K562 (cell line): ENCODE measurements around the gene IGF1R. TPM values are rescaled to one million over a fixed set of nuclear protein-coding genes. Genes with fewer than 3 reads are reported as not detected.

Experiments used
- ATAC-seq: fragments of 200-7000 bp; cut with Tn5 transposase; 3 replicates; pipeline ENCODE4 v1.9.1; 2020; ENCODE audit warnings: moderate library complexity
- BruUV-seq: library from RNA; stranded (reverse); fragments of 400-500 nt; replicated peaks from 2 replicates; lab custom pipeline; 2021; lab: Mats Ljungman, UMichigan
- CTCF ChIA-PET: fragments of 300-600 bp; formaldehyde crosslinking; extraction: SDS; loops from one replicate; lab custom pipeline; 2021; ENCODE audit warnings: low intra/inter-chr PET ratio; lab: Yijun Ruan, JAX
- POLR2A ChIA-PET: fragments of 300-600, 350-650 bp; sonication (Branson Sonifier 250); formaldehyde crosslinking; extraction: SDS; loops from one replicate; lab custom pipeline; 2021; ENCODE audit warnings: antibody characterized with exemption, inconsistent platforms; lab: Yijun Ruan, JAX
- DNase-seq, 4 experiments: peaks; one replicate each; pipeline versions ENCODE4 v3.0.0 to v3.0.0-alpha.2; 2011 to 2018; ENCODE audit warnings: low spot score in 3 of 4, mixed read lengths in 3 of 4; ENCODE audit errors: extremely low read depth in 1 of 4
- FAIRE-seq: peaks from 2 replicates; lab custom pipeline; 2011; peaks lifted over from hg19 to GRCh38; lab: Jason Lieb, UNC
- H2AFZ ChIP-seq: 2 replicates; pipeline ENCODE4 v1.6.0; 2011; ENCODE audit warnings: low read depth, low read length, control low read depth, inconsistent platforms
- H3K27ac ChIP-seq: fragments of 200-600 bp; 3 replicates; pipeline ENCODE4 v1.8.0; 2011; ENCODE audit warnings: low read depth, mild to moderate bottlenecking, control low read depth, inconsistent platforms, low read length, moderate library complexity, mixed read lengths; ENCODE audit errors: extremely low read depth
- H3K27me3 ChIP-seq, 2 experiments: fragments of 300-600 bp in 1 of 2; 2 replicates in 1 of 2; 3 replicates in 1 of 2; pipeline versions ENCODE4 v1.6.0 to v1.8.0; 2011; ENCODE audit warnings: inconsistent platforms in 2 of 2, low read length in 2 of 2, mild to moderate bottlenecking in 1 of 2, mixed read lengths in 1 of 2, moderate library complexity in 1 of 2; ENCODE audit not compliant: control insufficient read depth in 2 of 2, insufficient read depth in 2 of 2
- H3K36me3 ChIP-seq: fragments of 300-600 bp; 3 replicates; pipeline ENCODE4 v1.8.0; 2011; ENCODE audit warnings: mild to moderate bottlenecking, low read length, inconsistent platforms; ENCODE audit not compliant: control insufficient read depth, insufficient read depth
- H3K4me1 ChIP-seq, 2 experiments: fragments of 200-600 bp in 1 of 2; replicated peaks in 1 of 2; 2 replicates in 1 of 2; 3 replicates in 1 of 2; pipeline versions ENCODE4 v1.5.1 to v1.8.0; 2011; ENCODE audit warnings: inconsistent platforms in 2 of 2, low read length in 2 of 2, mild to moderate bottlenecking in 1 of 2, mixed read lengths in 1 of 2, moderate library complexity in 1 of 2; ENCODE audit not compliant: control insufficient read depth in 2 of 2, insufficient read depth in 2 of 2
- H3K4me2 ChIP-seq: 2 replicates; pipeline ENCODE4 v1.6.1; 2011; ENCODE audit warnings: low read length, control low read depth, inconsistent platforms, mixed read lengths; ENCODE audit not compliant: insufficient read depth
- H3K4me3 ChIP-seq: fragments of 200-600 bp; sonication (generic), shearing (Covaris generic); 2 replicates; pipeline ENCODE4 v1.5.1; 2016; ENCODE audit warnings: control low read depth, inconsistent platforms
- H3K79me2 ChIP-seq: fragments of 200-600 bp; 3 replicates; pipeline ENCODE4 v1.8.0; 2011; ENCODE audit warnings: low read length, inconsistent platforms; ENCODE audit not compliant: control insufficient read depth, insufficient read depth
- H3K9ac ChIP-seq, 2 experiments: 2 replicates each; pipeline versions ENCODE4 v1.6.0 to v1.6.1; 2011; ENCODE audit warnings: low read depth in 2 of 2, low read length in 2 of 2, control low read depth in 1 of 2, inconsistent platforms in 1 of 2, mild to moderate bottlenecking in 1 of 2, mixed read lengths in 1 of 2; ENCODE audit not compliant: insufficient read depth in 1 of 2
- H3K9me1 ChIP-seq: one replicate; pipeline ENCODE4 v1.6.0; 2011; ENCODE audit warnings: inconsistent platforms, mild to moderate bottlenecking, low read length, moderate library complexity; ENCODE audit not compliant: control insufficient read depth, insufficient read depth
- H3K9me3 ChIP-seq: replicated peaks from 2 replicates; pipeline ENCODE4 v1.5.1; 2011; ENCODE audit warnings: low read depth, low read length, inconsistent platforms; ENCODE audit not compliant: control insufficient read depth, insufficient read depth
- H4K20me1 ChIP-seq: replicated peaks from 2 replicates; pipeline ENCODE4 v1.6.1; 2011; ENCODE audit warnings: low read length, inconsistent platforms, mixed read lengths; ENCODE audit not compliant: control insufficient read depth, insufficient read depth
- ATF1 ChIP-seq, 2 experiments: fragments of 450-650 bp in 1 of 2; IDR thresholded peaks; 2 replicates each; pipeline ENCODE4 v1.6.1; 2016; ENCODE audit warnings: missing compliant biosample characterization in 1 of 2, missing genetic modification characterization in 1 of 2
- CHD4 ChIP-seq: fragments of 200-600 bp; sonication (generic); IDR thresholded peaks from 3 replicates; pipeline ENCODE4 v1.6.1; 2012; ENCODE audit warnings: low read depth, mild to moderate bottlenecking, mixed read lengths, low read length, inconsistent platforms; ENCODE audit not compliant: insufficient read depth, insufficient replicate concordance, poor library complexity, severe bottlenecking
- KAT2B ChIP-seq: IDR thresholded peaks from one replicate; pipeline ENCODE4 v1.6.1; 2012; ENCODE audit warnings: low read depth, mild to moderate bottlenecking, control low read depth, inconsistent platforms, low read length, moderate library complexity
- MAFK ChIP-seq: IDR thresholded peaks from 2 replicates; pipeline ENCODE4 v1.6.1; 2011; ENCODE audit warnings: low read length, improper control_type of control experiment
- NCOA4 ChIP-seq: fragments of 450-650 bp; IDR thresholded peaks from 2 replicates; pipeline ENCODE4 v1.6.1; 2018; ENCODE audit warnings: mild to moderate bottlenecking; ENCODE audit not compliant: partially characterized antibody
- RAD21 ChIP-seq, 2 experiments: fragments of 250-450 bp in 1 of 2; fragments of 450-650 bp in 1 of 2; sonication (Bioruptor Pico) in 1 of 2; formaldehyde crosslinking in 1 of 2; IDR thresholded peaks in 1 of 2; conservative IDR thresholded peaks in 1 of 2; 2 replicates each; pipeline versions ENCODE4 v1.4.0 to v1.8.0; 2020 to 2022; ENCODE audit warnings: mild to moderate bottlenecking in 2 of 2, moderate library complexity in 1 of 2
- RBBP5 ChIP-seq: fragments of 200-600 bp; sonication (generic); IDR thresholded peaks from 2 replicates; pipeline ENCODE4 v1.6.1; 2012; ENCODE audit warnings: borderline replicate concordance, mild to moderate bottlenecking, low read length, control low read depth, inconsistent platforms; ENCODE audit not compliant: insufficient read depth, poor library complexity, severe bottlenecking
- RFX5 ChIP-seq: IDR thresholded peaks from 2 replicates; pipeline ENCODE4 v1.6.1; 2011; ENCODE audit warnings: low read depth, mild to moderate bottlenecking, improper control_type of control experiment, low read length
- ZNF431 ChIP-seq: sonication (generic); formaldehyde crosslinking; IDR thresholded peaks from 2 replicates; pipeline ENCODE4 v1.8.0; 2022; ENCODE audit warnings: mild to moderate bottlenecking, missing genetic modification reagents
- ZNF75A ChIP-seq: fragments of 450-650 bp; formaldehyde crosslinking; IDR thresholded peaks from 2 replicates; pipeline ENCODE4 v1.4.0; 2020; ENCODE audit warnings: mild to moderate bottlenecking
- in situ Hi-C: fragments of 300-500 bp; cut with MboI; formaldehyde crosslinking; loops from 4 replicates; pipeline ENCODE4 v1.15.0; 2018; ENCODE audit warnings: inconsistent platforms, mixed read lengths
- intact Hi-C: fragments of 100-400 bp; cut with micrococcal nuclease; formaldehyde crosslinking; loops from 2 replicates; pipeline ENCODE4 v1.14.2; 2022
- polyA plus RNA-seq, 8 experiments: library from polyadenylated mRNA; depleted of rRNA in 4 of 8; stranded (reverse) in 5 of 8; unstranded in 3 of 8; fragments of >200 nt; fragmentation: Nextera tagmentation in 2 of 8; fragmentation: Illumina TruSeq in 1 of 8; extraction: Ambion mirVana in 2 of 8; extraction: Trizol in 1 of 8; gene quantifications; 2 replicates each; pipeline versions ENCODE4 v1.2.1 to v1.2.3, GENCODE V29; 2011 to 2014; ENCODE audit warnings: inconsistent platforms in 1 of 8, missing spikeins in 1 of 8
- total RNA-seq, 7 experiments: library from RNA; depleted of rRNA in 6 of 7; stranded (reverse); fragments of >200 nt in 6 of 7; fragmentation: Illumina TruSeq in 2 of 7; extraction: Trizol in 2 of 7; gene quantifications; 2 replicates each; pipeline versions ENCODE4 v1.2.1 to v1.2.3, GENCODE V29; 2011 to 2021; ENCODE audit warnings: low replicate concordance in 1 of 7
- TF ChIP-seq, protein P1 (sequence below): sonication (generic); formaldehyde crosslinking; IDR thresholded peaks from 2 replicates; pipeline ENCODE4 v1.8.0; 2022; ENCODE audit warnings: missing genetic modification reagents, mild to moderate bottlenecking, moderate library complexity, borderline replicate concordance

Gene IGF1R
- total and polyA plus RNA-seq, 9 of the 15 experiments (the other 6 are each of a cell fraction or from before 2014, with no cell fraction given): 0.35 to 8.0 (median 1.6) TPM

DNA sequence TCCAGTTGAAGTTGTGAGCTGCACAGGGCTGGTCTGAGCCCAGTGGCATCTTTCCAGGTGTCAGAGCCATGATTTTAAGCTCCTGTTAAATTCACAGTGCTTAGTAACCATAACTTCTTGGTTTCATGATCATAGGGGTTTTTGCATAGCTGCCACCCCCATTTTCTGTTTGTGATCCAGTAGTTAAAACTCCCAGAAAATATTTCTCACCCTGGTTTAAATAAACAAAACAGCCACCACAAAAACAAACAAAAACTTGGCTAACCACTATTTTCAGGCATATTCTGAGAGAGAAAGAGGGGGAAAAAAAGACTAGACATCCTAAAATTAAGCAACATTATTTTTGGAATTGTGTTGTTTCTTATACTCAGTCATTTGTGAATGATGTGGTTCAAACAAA is 175.3 kb downstream of the IGF1R start:
- no peak for FAIRE-seq

More for the DNA sequence above, 175.3 kb downstream of the IGF1R start:
- no peaks in the 10 kb centered on the region for H3K4me1 ChIP-seq
- no TSS peak for BruUV-seq
- ChIA-PET CTCF (no interaction called here), POLR2A (no interaction called here)
- peaks cover 0 to 4% of the 10 kb centered on the region in 2 experiments; a peak in 3 of 5 replicates for H3K27me3 ChIP-seq
- TF ChIP-seq ZNF431: no peak
- TF ChIP-seq MAFK: no peak
- TF ChIP-seq, protein P1, sequence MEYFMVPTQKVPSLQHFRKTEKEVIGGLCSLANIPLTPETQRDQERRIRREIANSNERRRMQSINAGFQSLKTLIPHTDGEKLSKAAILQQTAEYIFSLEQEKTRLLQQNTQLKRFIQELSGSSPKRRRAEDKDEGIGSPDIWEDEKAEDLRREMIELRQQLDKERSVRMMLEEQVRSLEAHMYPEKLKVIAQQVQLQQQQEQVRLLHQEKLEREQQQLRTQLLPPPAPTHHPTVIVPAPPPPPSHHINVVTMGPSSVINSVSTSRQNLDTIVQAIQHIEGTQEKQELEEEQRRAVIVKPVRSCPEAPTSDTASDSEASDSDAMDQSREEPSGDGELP (CRISPR knock-in tag): no peak
- no peak for TF ChIP-seq ZNF75A (CRISPR knock-in tag)
- TF ChIP-seq ATF1 (CRISPR knock-in tag; IDR thresholded peaks at IDR 0.05): no peak
- TF ChIP-seq ATF1 (tag; IDR thresholded peaks at IDR 0.05): no peak
- TF ChIP-seq NCOA4: no peak
- TF ChIP-seq RFX5: no peak
- TF ChIP-seq RBBP5: no peak
- no peak for TF ChIP-seq RAD21 (CRISPR knock-in tag; conservative IDR thresholded peaks at IDR 0.05 in 1 of 2, IDR thresholded peaks at IDR 0.05 in 1 of 2)
- TF ChIP-seq KAT2B: no peak
- TF ChIP-seq CHD4: no peak
- no peak overlapping the region for H3K27ac ChIP-seq
- intact Hi-C loops: no loop called here
- ATAC-seq: no peak
- H3K9me3 ChIP-seq: no peaks in the 10 kb centered on the region
- H3K36me3 ChIP-seq: no peaks in the 10 kb centered on the region
- no peaks in the 10 kb centered on the region for H4K20me1 ChIP-seq
- no peaks in the 10 kb centered on the region for H3K79me2 ChIP-seq
- no peak overlapping the region for H2AFZ ChIP-seq
- DNase-seq: no peak
- no peak overlapping the region for H3K4me3 ChIP-seq
- no peak overlapping the region for H3K4me2 ChIP-seq
- in situ Hi-C loops: no loop called here
- no peak overlapping the region for H3K9ac ChIP-seq
- no peaks in the 10 kb centered on the region for H3K9me1 ChIP-seq
